ENCODE data around the gene PSEN1.

GRCh38 chr14:73250317-73250713 lies 114.0 kb downstream of the PSEN1 start:
- TF ChIP-seq POLR2A (IDR thresholded peaks at IDR 0.05; ENCODE audit: low read length) = no peak
- TF ChIP-seq GATA1 (IDR thresholded peaks at IDR 0.05; ENCODE audit: low read depth, low read length) = no peak

Data from erythroblast (primary cell).